SU-DHL-6 (cell line): ENCODE data around the gene DDX43.

Source experiments
- H2AFZ ChIP-seq: fragments of 200-600 bp; sonication (generic); 2 replicates; pipeline ENCODE4 v1.6.1; 2014; ENCODE audit warnings: low read depth, mild to moderate bottlenecking, moderate library complexity, mixed read lengths, antibody characterized with exemption, low read length; ENCODE audit not compliant: severe bottlenecking
- H3F3A ChIP-seq: fragments of 200-600 bp; shearing (Covaris generic); 2 replicates; pipeline ENCODE4 v1.6.0; 2016; ENCODE audit warnings: antibody characterized with exemption, mild to moderate bottlenecking; ENCODE audit not compliant: insufficient read depth
- H3K27ac ChIP-seq: fragments of 200-600 bp; sonication (generic); 2 replicates; pipeline ENCODE4 v1.5.1; 2016; ENCODE audit warnings: low read depth, mild to moderate bottlenecking, low read length, moderate library complexity, mixed read lengths
- H3K27me3 ChIP-seq: fragments of 200-600 bp; sonication (generic), shearing (Covaris generic); 2 replicates; pipeline ENCODE4 v1.6.0; 2014; ENCODE audit warnings: mild to moderate bottlenecking, low read length
- H3K36me3 ChIP-seq: fragments of 200-600 bp; sonication (generic); 2 replicates; pipeline ENCODE4 v1.6.1; 2014; ENCODE audit warnings: mild to moderate bottlenecking, low read length, mixed read lengths
- H3K4me2 ChIP-seq: fragments of 300-600, 200-600 bp; shearing (Covaris generic), sonication (generic); 2 replicates; pipeline ENCODE4 v1.6.0; 2014; ENCODE audit warnings: low read length, low read depth, mild to moderate bottlenecking; ENCODE audit not compliant: poor library complexity, severe bottlenecking
- H3K4me3 ChIP-seq: fragments of 200-600 bp; sonication (generic); 2 replicates; pipeline ENCODE4 v1.5.1; 2014; ENCODE audit warnings: antibody characterized with exemption, low read length, mild to moderate bottlenecking, mixed read lengths; ENCODE audit not compliant: insufficient read depth, poor library complexity, severe bottlenecking
- H3K79me2 ChIP-seq: fragments of 200-600 bp; sonication (generic); 2 replicates; pipeline ENCODE4 v1.6.1; 2014; ENCODE audit warnings: mild to moderate bottlenecking, low read length, moderate library complexity; ENCODE audit not compliant: insufficient read depth
- H3K9ac ChIP-seq: fragments of 200-600 bp; sonication (generic); 2 replicates; pipeline ENCODE4 v1.7.0; 2014; ENCODE audit warnings: mild to moderate bottlenecking, low read length
- H3K9me2 ChIP-seq: fragments of 200-600 bp; sonication (generic); replicated peaks from 2 replicates; pipeline ENCODE4 v1.6.1; 2014; ENCODE audit warnings: low read length; ENCODE audit not compliant: insufficient read depth
- H3K9me3 ChIP-seq: fragments of 200-600 bp; sonication (generic); 2 replicates; pipeline ENCODE4 v1.6.1; 2014; ENCODE audit warnings: low read length, mixed read lengths; ENCODE audit not compliant: insufficient read depth
- H4K20me1 ChIP-seq: fragments of 200-600 bp; sonication (generic); 2 replicates; pipeline ENCODE4 v1.6.1; 2014; ENCODE audit warnings: low read depth, mild to moderate bottlenecking, antibody characterized with exemption, low read length, moderate library complexity, mixed read lengths
- CTCF ChIP-seq: fragments of 200-600 bp; sonication (generic); IDR thresholded peaks from one replicate; pipeline ENCODE4 v1.5.1; 2017; ENCODE audit warnings: antibody characterized with exemption, mild to moderate bottlenecking, low read length, moderate library complexity; ENCODE audit not compliant: insufficient read depth, poor library complexity, severe bottlenecking
- EZH2phosphoT487 ChIP-seq: fragments of 200-600 bp; sonication (generic), shearing (Covaris generic); conservative IDR thresholded peaks from 2 replicates; pipeline ENCODE4 v1.6.1; 2018; ENCODE audit warnings: mild to moderate bottlenecking, antibody characterized with exemption, low read length, moderate library complexity, mixed read lengths

Gene DDX43

GRCh38 chr6:73421534-73421933, 26.9 kb downstream of the DDX43 start:
- no peak for TF ChIP-seq EZH2phosphoT487
- no peak for TF ChIP-seq CTCF
- Histone ChIP-seq H3K9me3 (no peaks in the 10 kb centered on the region), H3F3A (no peaks in the 10 kb centered on the region), H3K27me3 (no peaks in the 10 kb centered on the region), H3K36me3 (no peaks in the 10 kb centered on the region), H4K20me1 (no peaks in the 10 kb centered on the region), H3K9me2 (no peaks in the 10 kb centered on the region), H3K27ac (no peak overlapping the region), H3K4me2 (no peak overlapping the region), H2AFZ (no peak overlapping the region), H3K9ac (no peak overlapping the region), H3K4me3 (no peak overlapping the region), H3K79me2 (no peaks in the 10 kb centered on the region)

GRCh38 chr6:73435236-73435635, 40.6 kb downstream of the DDX43 start:
- TF ChIP-seq EZH2phosphoT487, result no peak
- TF ChIP-seq CTCF, result no peak
- H3K9me3 ChIP-seq, result no peaks in the 10 kb centered on the region
- H3K9me2 ChIP-seq, result no peaks in the 10 kb centered on the region
- H3K36me3 ChIP-seq, result no peaks in the 10 kb centered on the region
- H3K27ac ChIP-seq, result no peak overlapping the region
- no peak overlapping the region for H3K9ac ChIP-seq
- no peaks in the 10 kb centered on the region for H3K79me2 ChIP-seq
- no peaks in the 10 kb centered on the region for H3K27me3 ChIP-seq
- no peaks in the 10 kb centered on the region for H4K20me1 ChIP-seq
- no peak overlapping the region for H2AFZ ChIP-seq
- H3F3A ChIP-seq, result no peaks in the 10 kb centered on the region
- H3K4me3 ChIP-seq, result no peak overlapping the region
- H3K4me2 ChIP-seq, result no peak overlapping the region

GRCh38 chr6:73443555-73443954, 48.9 kb downstream of the DDX43 start:
- H3K36me3 ChIP-seq, result no peaks in the 10 kb centered on the region
- H3K4me2 ChIP-seq, result no peak overlapping the region
- H3K9me2 ChIP-seq, result no peaks in the 10 kb centered on the region

More at GRCh38 chr6:73443555-73443954, 48.9 kb downstream of the DDX43 start:
- Histone ChIP-seq H3K9ac (no peak overlapping the region), H3K9me3 (no peaks in the 10 kb centered on the region), H3K27me3 (no peaks in the 10 kb centered on the region), H4K20me1 (no peaks in the 10 kb centered on the region), H3K27ac (no peak overlapping the region), H3F3A (no peaks in the 10 kb centered on the region), H3K4me3 (no peak overlapping the region), H2AFZ (no peak overlapping the region), H3K79me2 (no peaks in the 10 kb centered on the region)
- TF ChIP-seq CTCF, result no peak
- TF ChIP-seq EZH2phosphoT487, result no peak
